NB4 (cell line): ENCODE data around the gene SEH1L.

Source experiments
- DNase-seq: peaks from one replicate; pipeline ENCODE4 v3.0.0; 2010; ENCODE audit warnings: low read depth
- H3K4me3 ChIP-seq: one replicate; pipeline ENCODE4 v1.5.1; 2011; ENCODE audit warnings: mild to moderate bottlenecking, low read depth, low read length, moderate library complexity
- MAX ChIP-seq: IDR thresholded peaks from 2 replicates; pipeline ENCODE4 v1.6.1; 2011; ENCODE audit warnings: low read depth, low read length
- MYC ChIP-seq: IDR thresholded peaks from 2 replicates; pipeline ENCODE4 v1.6.1; 2011; ENCODE audit warnings: low read depth, low read length
- POLR2A ChIP-seq: IDR thresholded peaks from 2 replicates; pipeline ENCODE4 v1.6.1; 2011; ENCODE audit warnings: mild to moderate bottlenecking; ENCODE audit not compliant: insufficient read length; ENCODE audit errors: extremely low read depth
- TF ChIP-seq, protein P1 (sequence below): IDR thresholded peaks from one replicate; pipeline ENCODE4 v1.5.1; 2012; ENCODE audit warnings: low read depth, low read length

Gene SEH1L

DNA sequence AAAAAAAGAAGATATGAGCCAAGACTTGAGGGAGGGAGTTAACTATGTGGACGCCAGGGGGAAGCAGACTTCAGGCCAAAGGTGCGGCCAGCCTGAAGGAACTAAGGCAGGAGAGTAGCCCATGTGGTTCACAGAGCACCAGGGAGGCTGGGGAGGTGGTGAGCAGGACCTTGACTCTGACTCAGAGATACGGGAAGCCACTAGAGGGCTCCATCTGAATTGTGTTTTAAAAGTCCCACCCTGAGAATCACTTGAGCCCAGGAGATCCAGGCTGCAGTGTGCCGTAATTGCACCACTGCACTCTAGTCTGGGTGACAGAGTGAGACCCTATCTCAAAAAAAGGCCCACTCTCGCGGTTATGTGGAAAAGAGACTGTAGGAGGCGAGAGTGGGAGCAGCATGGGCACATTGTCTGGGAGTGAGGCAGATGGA lies 55.7 kb downstream of the SEH1L start:
- DNase-seq = peak; percentile 80
- TF ChIP-seq, protein P1, sequence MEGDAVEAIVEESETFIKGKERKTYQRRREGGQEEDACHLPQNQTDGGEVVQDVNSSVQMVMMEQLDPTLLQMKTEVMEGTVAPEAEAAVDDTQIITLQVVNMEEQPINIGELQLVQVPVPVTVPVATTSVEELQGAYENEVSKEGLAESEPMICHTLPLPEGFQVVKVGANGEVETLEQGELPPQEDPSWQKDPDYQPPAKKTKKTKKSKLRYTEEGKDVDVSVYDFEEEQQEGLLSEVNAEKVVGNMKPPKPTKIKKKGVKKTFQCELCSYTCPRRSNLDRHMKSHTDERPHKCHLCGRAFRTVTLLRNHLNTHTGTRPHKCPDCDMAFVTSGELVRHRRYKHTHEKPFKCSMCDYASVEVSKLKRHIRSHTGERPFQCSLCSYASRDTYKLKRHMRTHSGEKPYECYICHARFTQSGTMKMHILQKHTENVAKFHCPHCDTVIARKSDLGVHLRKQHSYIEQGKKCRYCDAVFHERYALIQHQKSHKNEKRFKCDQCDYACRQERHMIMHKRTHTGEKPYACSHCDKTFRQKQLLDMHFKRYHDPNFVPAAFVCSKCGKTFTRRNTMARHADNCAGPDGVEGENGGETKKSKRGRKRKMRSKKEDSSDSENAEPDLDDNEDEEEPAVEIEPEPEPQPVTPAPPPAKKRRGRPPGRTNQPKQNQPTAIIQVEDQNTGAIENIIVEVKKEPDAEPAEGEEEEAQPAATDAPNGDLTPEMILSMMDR = peak; percentile 53
- TF ChIP-seq MYC = peak; percentile 36; the same call in 1 of the 2 replicates
- no peak for TF ChIP-seq MAX
- H3K4me3 ChIP-seq = no peak overlapping the region

DNA sequence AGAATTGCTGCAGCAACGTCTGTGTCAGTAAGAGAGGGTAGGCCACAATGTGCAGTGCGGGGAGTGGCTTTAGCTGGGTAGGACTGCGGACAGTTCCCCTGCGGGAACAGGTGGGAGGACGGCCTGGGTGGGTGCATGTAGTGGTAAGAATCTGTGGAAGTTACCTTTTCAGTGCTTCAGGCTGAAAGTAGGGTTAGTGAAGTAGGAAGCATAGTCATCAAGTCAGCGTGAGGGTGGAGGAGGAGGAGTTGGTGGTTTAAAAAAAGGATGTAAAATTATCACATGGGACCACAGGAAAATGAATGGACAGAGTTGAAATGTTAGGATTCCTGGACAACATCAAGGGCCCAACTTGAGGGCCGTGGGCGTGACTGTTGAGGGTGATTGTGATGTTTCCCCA lies 56.6 kb downstream of the SEH1L start:
- no peak for TF ChIP-seq MAX
- TF ChIP-seq, protein P1 = no peak
- TF ChIP-seq POLR2A = no peak
- no peak for TF ChIP-seq MYC
- no peak overlapping the region for H3K4me3 ChIP-seq
- DNase-seq = no peak

DNA sequence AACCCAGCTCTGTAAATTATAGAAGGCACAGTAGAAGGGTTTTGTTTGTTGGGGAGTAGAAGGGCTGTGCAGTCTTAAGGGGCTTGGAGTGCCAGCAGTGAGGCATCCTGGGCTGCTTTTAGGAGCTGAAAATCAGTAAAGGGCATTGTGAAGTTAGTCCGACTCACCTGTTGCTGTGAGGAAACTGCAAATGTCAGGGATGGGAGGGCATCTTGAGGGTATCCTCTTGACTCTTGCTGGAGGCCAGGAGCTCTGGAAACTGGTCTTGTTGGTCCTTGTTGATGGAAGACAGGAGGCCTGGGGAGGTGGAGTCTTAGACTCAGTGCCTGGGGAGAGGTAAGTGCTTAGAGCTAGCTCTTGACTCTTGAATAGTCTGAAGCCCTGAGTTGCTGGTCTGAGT lies 57.5 kb downstream of the SEH1L start:
- DNase-seq = no peak
- TF ChIP-seq MYC = no peak
- TF ChIP-seq MAX = no peak
- TF ChIP-seq, protein P1 = no peak
- no peak for TF ChIP-seq POLR2A
- H3K4me3 ChIP-seq = no peak overlapping the region

DNA sequence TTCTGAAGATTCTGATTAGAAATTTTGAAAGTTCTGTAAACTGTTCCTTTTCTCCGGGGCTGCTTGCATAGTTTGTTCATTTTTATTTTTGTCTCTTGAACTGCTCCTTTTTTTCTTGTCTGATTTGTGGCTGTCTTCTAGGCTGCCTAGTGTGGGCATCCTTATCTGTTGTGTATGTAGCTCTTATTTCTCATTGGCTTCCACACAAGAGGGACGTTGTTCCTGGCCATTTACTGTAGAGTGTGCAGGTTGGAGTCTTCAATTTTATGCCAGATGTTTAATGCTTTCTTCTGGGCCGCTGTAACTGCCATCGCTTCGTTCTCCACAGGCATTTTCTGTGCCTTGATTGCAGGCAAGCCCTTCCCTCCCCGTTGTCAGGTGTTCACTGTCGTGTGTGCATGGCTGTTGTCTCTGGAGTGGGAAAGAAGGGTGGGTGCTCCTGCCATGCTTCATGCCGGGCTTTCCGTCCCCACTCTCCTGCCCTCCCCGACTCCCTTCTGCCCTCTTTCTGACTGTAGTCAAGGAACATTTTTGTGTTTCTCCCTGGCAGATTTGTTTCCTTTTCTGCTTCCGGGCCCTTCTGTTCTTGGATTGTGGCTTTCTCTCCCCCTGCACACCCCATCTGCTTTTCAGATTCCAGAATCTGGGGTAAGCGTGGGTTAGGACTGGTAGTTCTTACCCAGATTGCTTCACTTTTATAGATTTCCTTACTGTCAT lies 58.9 kb downstream of the SEH1L start:
- no peak overlapping the region for H3K4me3 ChIP-seq
- no peak for DNase-seq
- no peak for TF ChIP-seq POLR2A
- TF ChIP-seq MAX = no peak
- TF ChIP-seq, protein P1 = no peak
- no peak for TF ChIP-seq MYC

DNA sequence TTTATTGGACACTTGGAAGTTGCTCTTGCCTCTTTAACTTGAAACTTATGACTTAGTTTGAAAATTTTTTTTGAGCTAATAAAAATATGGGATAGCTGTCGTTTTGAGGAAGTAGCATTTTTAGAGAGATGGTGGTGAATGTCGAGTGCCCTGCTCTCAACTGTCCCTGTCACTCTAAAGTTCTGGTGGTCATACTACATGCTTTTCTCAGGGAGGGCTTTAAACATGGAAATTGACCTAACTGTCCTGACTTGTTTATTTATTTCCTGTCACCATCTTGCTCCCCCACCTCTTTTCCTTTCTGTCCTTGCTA lies 59.4 kb downstream of the SEH1L start:
- no peak overlapping the region for H3K4me3 ChIP-seq
- peak; percentile 32 for DNase-seq

More for the DNA sequence above, 59.4 kb downstream of the SEH1L start:
- TF ChIP-seq POLR2A (no peak), MAX (no peak), MYC (no peak)
- TF ChIP-seq, protein P1 = no peak
